HG03060 (cell line): ENCODE measurements around the gene RAB11FIP4.

Source experiments
- ATAC-seq: cut with Tn5 transposase; IDR thresholded peaks from one replicate; pipeline ENCODE4 v1.9.1; 2021; ENCODE audit warnings: low read depth, moderate number of reproducible peaks; ENCODE audit not compliant: unreplicated experiment

Gene RAB11FIP4

GRCh38 chr17:31580316-31580705 is 188.8 kb downstream of the RAB11FIP4 start:
- ATAC-seq: no peak

DNA sequence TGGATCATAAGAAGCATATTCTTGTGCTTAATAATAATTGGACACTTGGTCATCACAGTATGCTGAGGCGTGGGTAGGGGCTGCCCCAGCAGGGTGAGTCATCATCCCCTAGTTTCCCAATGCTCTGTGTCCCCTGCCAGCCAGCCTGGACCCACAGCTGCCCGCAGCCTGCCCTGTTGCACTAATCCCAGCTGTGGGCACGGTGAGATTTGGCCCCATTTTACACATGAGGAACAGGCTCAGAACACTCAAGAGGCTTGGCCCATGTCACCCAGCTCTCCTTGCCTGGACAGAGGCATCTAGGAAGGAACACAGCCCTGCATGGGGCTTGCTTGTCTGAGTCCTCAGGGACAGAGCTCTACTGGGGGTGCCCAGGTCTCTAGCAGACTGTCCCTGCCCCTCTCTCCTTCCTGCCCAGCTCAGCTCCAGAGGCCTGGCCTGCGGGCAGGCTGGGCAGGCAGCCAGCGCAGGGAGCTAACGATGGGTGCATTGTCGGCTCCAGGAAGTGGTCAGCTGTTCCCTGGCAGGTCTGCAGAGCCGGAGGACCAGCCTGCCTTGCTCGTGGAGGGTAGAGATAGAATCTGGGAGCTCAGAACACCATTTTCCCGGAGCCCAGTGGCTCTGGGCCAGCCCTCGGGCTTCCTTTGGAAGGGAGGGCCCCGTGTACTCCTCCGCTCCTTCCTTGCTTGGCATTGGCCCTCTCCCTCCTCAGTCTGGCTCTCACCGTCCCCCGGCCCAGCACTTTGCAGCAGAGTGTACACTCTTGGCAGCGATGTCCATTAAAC is 189.4 kb downstream of the RAB11FIP4 start:
- ATAC-seq: no peak

DNA sequence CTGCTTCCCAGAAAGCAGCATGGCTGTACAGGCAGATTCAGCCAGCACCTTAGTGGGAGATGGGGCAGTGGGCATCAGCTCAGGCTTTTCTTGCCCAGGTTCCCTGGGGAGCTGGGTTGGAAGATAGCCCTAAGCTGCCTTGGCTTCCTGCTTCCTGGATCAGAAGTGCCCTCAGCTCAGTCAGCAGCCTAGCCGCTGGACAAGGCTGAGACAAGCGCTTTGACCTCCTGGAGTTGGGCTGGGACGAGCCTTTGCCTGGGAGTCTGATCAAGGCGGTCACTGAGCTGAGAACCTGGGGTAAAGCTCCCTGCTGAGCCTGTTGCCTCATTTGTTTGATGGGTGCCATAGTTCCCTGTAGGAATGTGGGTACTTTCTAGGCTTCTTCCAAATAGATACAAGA is 190.0 kb downstream of the RAB11FIP4 start:
- ATAC-seq: no peak

DNA sequence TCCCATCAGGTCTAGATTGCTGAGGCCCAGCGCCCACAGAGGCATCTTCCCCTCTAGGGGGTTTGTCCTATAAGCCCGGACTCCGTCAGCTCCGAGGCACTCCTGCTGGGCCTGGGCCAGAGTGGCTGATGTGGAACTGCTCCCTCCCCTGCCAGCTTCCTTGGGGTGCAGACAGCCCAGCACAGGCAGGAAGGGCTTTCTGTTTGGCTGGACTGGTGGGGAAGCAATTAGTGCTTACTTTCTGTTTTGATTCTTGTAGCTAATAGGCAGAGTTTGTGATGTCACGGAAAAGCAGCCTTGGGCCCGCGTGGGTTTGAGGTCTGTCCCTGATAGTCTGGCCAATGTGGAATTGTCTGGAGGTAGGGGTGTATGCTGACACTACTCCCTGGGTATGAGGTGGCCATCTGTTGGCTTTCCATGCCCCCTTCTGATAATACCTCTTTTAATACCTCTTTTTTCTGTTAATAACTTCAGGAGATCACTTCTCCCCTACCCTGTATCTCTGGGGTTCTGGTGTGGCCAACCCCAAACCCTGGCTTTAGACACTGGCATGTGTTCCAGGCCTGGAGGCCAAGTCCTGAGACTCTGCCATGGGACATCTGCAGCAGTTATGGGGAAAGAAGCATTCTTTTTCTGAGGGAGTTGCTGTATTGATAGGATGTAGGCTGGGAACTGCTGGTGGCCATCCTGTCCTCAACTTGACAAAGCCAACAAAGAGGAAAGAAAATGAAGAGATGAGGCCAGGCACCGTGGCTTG is 190.9 kb downstream of the RAB11FIP4 start:
- no peak for ATAC-seq

- no peak for ATAC-seq
Observed at GRCh38 chr17:31583772-31584356, 192.4 kb downstream of the RAB11FIP4 start.

GRCh38 chr17:31584438-31585279 is 193.2 kb downstream of the RAB11FIP4 start:
- no peak for ATAC-seq

DNA sequence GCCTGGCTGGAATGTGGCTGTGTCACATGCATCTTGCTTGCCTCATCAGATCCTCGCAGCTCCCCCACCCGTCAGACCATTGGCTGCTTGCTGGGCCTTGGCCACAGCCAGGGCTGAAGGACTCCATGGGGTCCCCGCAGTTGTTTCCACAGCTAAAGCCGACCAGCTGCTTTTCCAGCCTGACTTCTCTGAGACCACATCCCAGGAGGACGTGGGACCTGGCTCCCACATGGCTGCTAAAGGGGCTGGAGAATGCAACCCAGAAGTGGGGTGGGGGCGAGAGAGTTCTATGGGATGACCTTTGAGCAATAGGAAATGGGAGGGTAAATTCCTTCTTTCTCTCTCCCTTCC is 193.8 kb downstream of the RAB11FIP4 start:
- no peak for ATAC-seq

GRCh38 chr17:31586946-31587345 is 195.5 kb downstream of the RAB11FIP4 start:
- ATAC-seq: no peak

- no peak for ATAC-seq
Observed at GRCh38 chr17:31587462-31587861, 196.0 kb downstream of the RAB11FIP4 start.
